ELR (cell line): ENCODE results near the gene EXOSC7.
A peak's percentile ranks its signal among the peaks of the same experiment; 100 is the strongest.
"Not testable (repeated sequence)": the region's sequence is repeated elsewhere in the genome, so short reads cannot be mapped to it uniquely, and the experiment has no call there.

ENCODE experiments used
- DNase-seq: peaks from one replicate; pipeline ENCODE4 v3.0.0-alpha.2; 2015; ENCODE audit warnings: low read depth

The EXOSC7 gene

GRCh38 chr3:44962621-44963393, 13.2 kb upstream of the EXOSC7 start:
- DNase-seq = peak; percentile 10

GRCh38 chr3:44963571-44964325, 12.3 kb upstream of the EXOSC7 start:
- peak; percentile 24 for DNase-seq

DNA sequence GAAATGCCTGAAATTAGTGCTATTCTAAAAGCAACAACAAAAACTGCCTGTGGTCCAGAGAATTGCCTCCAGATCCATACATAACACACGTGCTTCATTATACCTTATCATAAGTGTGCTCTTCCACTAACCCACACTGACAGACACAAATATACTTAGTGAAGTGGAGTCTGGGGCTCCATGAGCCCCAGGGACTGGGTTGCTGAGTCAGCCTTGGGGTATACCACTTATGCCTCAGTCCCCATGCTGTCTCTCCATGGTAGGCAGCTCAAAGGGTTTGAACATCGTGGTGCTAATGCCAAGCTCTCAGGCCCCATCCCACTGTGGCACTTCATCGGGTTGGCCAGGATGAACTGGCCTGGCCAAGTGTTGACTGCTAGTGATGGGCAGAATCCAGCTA, 10.9 kb upstream of the EXOSC7 start:
- DNase-seq = no peak

- no peak for DNase-seq
Measured at GRCh38 chr3:44966795-44967278, 9.2 kb upstream of the EXOSC7 start.

- no peak for DNase-seq
Measured at GRCh38 chr3:44968447-44968858, 7.6 kb upstream of the EXOSC7 start.

- no peak for DNase-seq
Measured at GRCh38 chr3:44969154-44969827, 6.8 kb upstream of the EXOSC7 start.

DNA sequence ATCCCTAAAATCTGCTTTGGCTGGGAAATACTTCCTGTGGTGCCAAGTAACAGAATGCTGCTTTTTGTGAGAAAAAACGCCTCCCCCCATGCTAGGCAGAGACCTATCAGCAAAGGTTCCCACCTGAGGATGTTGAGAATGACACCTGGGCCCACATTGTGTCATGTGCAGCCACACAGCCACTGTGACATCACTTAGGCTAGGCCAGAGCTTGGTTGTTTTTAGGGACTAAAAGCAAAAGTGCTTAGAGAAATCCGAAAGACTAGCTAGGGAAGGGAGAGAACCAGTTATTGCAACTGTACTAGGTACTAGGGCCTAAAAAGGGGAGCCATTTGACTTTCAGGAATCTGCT, 6.2 kb upstream of the EXOSC7 start:
- DNase-seq = no peak

GRCh38 chr3:44970926-44971490, 5.0 kb upstream of the EXOSC7 start:
- no peak for DNase-seq

DNA sequence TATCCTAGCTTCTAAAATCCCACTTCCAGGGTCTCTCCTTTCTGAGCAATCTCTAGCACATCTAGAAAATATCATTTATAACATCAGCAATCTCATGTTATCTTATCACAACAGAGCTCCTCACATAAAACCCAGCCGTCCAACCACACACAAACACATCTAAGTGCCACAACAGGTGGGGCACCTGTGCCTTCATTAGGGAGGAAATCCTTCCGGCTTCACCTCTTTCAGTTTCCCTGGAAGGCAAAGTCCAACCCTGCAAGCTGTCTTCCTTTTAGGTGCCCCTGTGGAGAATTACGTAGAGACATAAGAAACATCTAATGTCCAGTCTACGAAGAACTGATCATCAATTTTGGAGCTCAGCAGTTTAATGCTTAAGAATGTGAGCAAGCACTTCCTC, 1.6 kb upstream of the EXOSC7 start:
- no peak for DNase-seq

DNA sequence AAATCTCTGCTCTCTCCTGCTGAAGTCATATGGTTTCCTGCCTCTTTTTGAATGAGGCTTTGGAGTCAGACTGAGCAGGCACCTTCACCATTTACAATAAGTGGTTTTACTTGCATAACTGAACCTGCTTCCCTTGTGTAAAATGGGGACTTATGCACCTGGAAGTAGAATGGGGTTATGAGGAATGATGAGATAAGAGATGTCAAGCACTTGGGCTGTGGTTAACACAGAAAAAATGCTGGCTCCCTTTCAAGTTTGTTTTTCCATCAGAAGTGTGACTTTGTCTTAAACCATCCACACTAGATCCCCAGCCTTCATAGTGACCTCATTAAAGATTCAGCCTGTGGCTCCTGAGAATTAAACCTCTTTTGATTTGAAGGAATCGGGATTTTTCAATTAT, 5.2 kb downstream of the EXOSC7 start:
- peak; percentile 26 for DNase-seq

DNA sequence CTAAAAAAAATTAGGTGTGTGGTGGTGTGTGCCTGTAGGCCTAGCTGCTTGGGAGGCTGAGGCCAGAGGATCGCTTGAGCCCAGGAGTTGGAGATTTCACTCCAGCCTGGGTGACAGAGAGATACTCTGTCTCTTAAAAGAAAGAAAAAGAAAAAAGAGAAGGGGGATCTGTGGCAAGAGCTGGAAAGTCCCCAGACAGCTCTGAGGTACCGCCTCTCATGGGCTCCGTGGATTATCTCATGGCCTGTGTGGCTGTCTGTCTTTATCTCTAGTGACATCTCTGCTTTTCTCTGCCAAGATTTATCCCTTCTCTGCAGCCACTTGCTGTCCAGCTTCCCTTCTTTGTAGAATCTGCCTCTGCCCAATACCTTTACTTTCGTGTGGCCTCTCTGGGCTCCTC, 5.7 kb downstream of the EXOSC7 start:
- no peak for DNase-seq

- no peak for DNase-seq
Measured at GRCh38 chr3:44982817-44983216, 6.8 kb downstream of the EXOSC7 start.

DNA sequence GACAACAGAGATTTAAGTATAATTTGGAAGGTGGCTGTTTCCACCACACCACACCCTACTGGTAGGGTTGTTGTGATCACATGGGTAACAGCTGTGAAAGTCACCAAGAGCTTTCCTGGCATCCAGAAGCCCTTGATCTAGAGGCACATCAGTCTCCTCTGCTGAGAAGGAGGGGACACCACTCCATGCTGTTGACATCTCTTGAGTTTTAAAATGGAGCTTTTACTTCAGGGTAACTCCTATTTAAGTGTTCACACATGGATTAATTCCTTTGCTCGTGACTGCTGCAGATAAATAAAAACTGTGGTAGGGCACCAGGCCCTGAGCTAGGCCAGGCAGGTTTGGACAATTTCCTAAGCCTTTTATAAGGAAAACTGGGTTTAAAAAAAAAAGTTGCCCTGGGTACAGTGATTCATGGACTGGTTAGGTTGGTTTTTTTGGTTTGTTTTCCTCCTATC, 7.5 kb downstream of the EXOSC7 start:
- no peak for DNase-seq

GRCh38 chr3:44984335-44984734, 8.3 kb downstream of the EXOSC7 start:
- no peak for DNase-seq

DNA sequence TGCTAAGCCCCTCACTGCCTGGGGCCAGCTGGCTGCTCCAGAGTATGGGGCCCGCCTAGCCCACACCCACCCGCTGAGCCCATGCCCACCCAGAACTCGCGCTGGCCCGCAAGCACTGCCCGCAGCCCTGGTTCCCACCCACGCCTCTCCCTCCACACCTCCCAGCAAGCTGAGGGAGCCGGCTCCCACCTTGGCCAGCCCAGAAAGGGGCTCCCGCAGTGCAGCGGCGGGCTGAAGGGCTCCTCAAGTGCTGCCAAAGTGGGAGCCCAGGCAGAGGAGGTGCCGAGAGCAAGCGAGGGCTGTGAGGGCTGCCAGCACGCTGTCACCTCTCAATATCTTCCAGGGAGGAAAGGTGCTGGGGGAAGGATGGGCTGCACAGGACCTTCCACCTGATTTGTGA, 10.3 kb downstream of the EXOSC7 start:
- not testable (repeated sequence) for DNase-seq

- no peak for DNase-seq
Measured at GRCh38 chr3:44987332-44987731, 11.3 kb downstream of the EXOSC7 start.

DNA sequence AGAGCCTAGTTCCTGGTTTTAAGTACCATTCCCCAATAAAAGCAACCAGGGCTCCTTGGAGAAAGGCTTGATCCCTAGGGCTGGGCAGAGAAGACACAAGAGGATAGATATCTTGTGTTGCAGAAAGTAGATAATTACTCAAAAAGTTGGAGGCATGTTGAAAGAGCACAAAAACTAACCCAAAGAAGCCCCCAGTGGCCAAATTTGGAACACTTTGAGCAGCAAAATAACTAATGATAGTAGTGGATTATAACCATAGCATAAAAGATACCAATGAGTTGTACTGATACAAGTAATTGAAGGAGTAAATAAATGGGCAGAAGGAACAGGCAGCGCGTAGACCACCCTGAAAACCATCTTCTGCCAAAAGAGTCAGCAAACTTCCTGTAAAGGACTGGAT, 12.0 kb downstream of the EXOSC7 start:
- DNase-seq = peak; percentile 44

DNA sequence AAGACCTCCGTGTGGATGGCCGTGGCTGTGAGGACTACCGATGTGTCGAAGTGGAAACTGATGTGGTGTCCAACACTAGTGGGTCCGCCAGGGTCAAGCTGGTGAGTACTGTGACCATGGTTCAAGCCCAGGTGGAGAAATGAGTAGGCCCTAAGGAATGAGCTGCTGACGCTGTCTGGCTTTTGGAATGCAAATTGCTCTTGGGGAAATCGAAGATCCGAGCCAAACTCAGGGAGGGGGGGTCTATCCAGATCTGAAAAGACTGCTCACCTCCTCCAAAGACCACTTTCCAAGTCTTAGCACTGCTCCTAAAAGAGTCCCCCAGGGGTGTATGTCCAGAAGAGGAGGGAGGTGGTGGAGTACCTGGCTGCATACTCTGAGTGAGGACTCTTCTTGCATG, 13.1 kb downstream of the EXOSC7 start:
- DNase-seq = no peak

- DNase-seq = no peak
Measured at GRCh38 chr3:44989636-44990373, 13.8 kb downstream of the EXOSC7 start.

DNA sequence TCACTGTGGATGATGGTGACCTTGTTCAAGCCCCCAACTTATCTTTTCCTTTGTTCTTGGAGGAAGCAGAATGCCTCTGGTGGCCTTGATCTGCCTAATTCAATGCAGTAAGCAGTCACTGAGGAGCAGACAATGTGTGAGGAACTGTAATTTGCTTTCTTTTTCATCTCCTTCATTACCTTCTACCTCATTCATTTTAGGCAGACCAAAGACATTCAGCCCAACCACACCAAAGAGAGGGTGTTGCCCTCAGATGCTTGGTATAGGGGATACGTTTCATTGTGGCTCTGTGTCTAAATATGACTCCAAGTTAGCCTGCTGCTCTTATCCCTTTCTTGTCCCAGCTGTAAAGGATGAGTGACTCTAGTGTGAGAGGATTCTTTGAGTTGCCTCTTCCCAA, 15.3 kb downstream of the EXOSC7 start:
- no peak for DNase-seq

DNA sequence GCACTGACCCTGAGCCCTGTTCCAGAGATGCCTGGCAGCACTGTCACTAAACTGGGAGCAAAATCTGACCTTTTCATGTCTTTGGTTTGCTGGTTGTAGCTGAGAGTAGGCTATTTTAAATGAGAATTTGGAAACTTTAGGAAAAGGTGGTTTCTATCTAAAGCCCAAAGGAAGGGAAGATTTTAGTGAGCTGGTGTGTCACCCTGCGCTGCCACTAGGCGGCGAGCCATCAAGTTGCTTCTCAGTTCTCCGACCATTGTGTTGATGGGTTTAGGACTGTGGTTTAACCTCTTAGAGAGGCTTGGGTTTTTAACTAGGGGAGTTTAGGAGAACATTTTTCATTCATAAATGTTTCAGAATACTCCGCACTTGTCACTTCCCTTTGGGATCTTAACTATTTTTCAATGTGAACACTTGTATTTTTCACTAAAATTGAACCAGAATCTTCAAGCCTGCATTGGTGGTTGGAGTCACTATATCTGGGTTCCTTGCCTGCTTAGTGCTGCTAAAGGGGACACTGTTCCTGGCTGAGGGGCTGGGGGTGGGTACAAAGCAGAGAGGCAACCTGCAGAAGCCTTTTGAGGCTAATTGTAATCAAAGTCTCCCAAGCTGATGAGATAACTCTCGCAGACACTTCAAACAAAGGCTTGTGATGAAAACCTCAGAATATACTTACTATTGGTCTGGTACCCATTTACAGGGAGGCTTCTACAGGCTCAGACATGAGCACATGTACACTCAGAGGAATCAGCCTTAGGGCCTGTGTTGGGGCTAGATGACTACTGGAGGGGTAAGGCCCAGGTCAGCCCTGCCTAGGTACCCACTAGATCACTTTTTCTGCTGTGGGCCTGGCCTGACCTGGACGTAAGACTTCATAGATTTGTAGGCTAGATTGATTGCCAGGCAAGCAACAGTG, 16.8 kb downstream of the EXOSC7 start:
- peak; percentile 53 for DNase-seq
